Mucosa of descending colon (tissue), 3 donors: ENCODE results near the gene OR14C36. TPM values are rescaled to one million over a fixed set of nuclear protein-coding genes. Genes with fewer than 3 reads are reported as not detected.

Source experiments
- ATAC-seq: fragments of 200-7000 bp; cut with Tn5 transposase; one replicate; pipeline ENCODE4 v1.9.1; 2020; ENCODE audit warnings: mild to moderate bottlenecking, moderate library complexity
- DNase-seq, 3 donors: peaks; one replicate each; pipeline ENCODE4 v3.0.0-alpha.2; 2020
- H3K36me3 ChIP-seq: fragments of 200-600 bp; one replicate; pipeline ENCODE4 v1.8.0; 2021; ENCODE audit warnings: low read depth, mild to moderate bottlenecking
- H3K4me1 ChIP-seq: fragments of 200-600 bp; one replicate; pipeline ENCODE4 v1.8.0; 2021; ENCODE audit warnings: low read depth, mild to moderate bottlenecking
- H3K4me3 ChIP-seq: fragments of 200-600 bp; one replicate; pipeline ENCODE4 v1.8.0; 2021; ENCODE audit warnings: mild to moderate bottlenecking
- H3K9me3 ChIP-seq: fragments of 200-600 bp; one replicate; pipeline ENCODE4 v1.8.0; 2021; ENCODE audit warnings: mild to moderate bottlenecking
- intact Hi-C, 2 donors: fragments of 100-400 bp; cut with DNase I in 1 of 2; cut with micrococcal nuclease in 1 of 2; formaldehyde crosslinking; loops; one replicate each; pipeline versions ENCODE4 v1.11.0 to v1.11.1; 2022; cut with DNase I, micrococcal nuclease
- total RNA-seq, 3 donors: library from RNA; stranded (reverse); fragmentation: NEBNext Ultra II Directional in 2 of 3; extraction: Animal tissue kit (Norgen Biotek cat#: 25700) in 2 of 3; gene quantifications; one replicate each; pipeline versions ENCODE4 v1.2.1 to v1.2.4, GENCODE V29; 2021 to 2023
- TF ChIP-seq, protein P1 (sequence below): fragments of 200-600 bp; IDR thresholded peaks from one replicate; pipeline ENCODE4 v1.8.0; 2022; ENCODE audit warnings: antibody characterized with exemption, mild to moderate bottlenecking
- donor health status: DM: no; HTN: no; CAD: no; lungs with moderate emphysema.
- donor health status: DM: no; HTN: no; CAD: no.
- donor health status: DM: no; HTN: yes; CAD: no.

Gene OR14C36
- total RNA-seq, 3 donors from 2014 or later, result not detected

DNA sequence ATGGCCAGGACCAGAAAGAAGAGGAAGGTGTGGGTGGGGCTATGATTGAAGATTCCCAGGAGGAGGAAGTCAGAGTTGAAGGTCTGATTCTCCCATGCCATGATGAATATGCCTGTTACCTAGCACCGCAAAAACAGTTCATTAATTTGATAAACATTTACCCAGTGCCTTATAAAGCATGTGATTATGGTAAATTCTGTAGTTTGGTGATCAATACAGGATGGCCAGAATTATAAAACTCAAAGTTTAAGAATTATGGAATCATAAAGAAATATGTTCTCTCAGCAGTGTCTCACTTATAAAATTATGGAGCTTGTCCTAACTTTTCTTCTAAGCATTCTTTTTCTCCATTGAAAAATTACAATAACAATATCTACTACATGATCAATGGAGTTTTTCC is 24.1 kb upstream of the OR14C36 start, which contains the start of gene OR2M7:
OR2M7 (minus strand) TSS at position 101 of the 400 bp plus-strand sequence; CDS start at position 101, 0 bp downstream.
- H3K4me1 ChIP-seq, result no peaks in the 10 kb centered on the region
- H3K9me3 ChIP-seq, result peaks cover 7% of the 10 kb centered on the region
- intact Hi-C loops, result no loop called here
- DNase-seq (no peak), ATAC-seq (no peak)
- no peaks in the 10 kb centered on the region for H3K36me3 ChIP-seq
- no peak within 1 kb of the TSS for H3K4me3 ChIP-seq
- TF ChIP-seq, protein P1, sequence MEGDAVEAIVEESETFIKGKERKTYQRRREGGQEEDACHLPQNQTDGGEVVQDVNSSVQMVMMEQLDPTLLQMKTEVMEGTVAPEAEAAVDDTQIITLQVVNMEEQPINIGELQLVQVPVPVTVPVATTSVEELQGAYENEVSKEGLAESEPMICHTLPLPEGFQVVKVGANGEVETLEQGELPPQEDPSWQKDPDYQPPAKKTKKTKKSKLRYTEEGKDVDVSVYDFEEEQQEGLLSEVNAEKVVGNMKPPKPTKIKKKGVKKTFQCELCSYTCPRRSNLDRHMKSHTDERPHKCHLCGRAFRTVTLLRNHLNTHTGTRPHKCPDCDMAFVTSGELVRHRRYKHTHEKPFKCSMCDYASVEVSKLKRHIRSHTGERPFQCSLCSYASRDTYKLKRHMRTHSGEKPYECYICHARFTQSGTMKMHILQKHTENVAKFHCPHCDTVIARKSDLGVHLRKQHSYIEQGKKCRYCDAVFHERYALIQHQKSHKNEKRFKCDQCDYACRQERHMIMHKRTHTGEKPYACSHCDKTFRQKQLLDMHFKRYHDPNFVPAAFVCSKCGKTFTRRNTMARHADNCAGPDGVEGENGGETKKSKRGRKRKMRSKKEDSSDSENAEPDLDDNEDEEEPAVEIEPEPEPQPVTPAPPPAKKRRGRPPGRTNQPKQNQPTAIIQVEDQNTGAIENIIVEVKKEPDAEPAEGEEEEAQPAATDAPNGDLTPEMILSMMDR, result no peak

DNA sequence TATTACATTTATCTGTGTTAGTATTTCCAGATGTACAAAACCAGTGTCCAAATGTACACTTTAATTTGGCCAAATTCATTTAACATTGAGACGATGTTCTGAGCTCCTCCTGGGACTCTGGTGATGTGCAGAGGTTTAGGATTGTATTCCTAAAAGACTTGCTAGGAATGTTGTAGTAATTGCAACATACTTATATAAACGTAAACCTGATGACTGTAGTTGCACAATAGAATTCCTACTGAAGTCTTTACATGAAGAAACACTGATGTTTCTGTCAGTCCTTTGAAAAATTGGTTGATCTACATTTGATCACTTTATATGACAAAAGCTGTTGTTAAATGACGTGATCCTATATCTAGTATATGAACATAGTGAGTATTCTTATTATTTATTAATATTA is 5.1 kb upstream of the OR14C36 start:
- Histone ChIP-seq H3K4me3 (no peak overlapping the region), H3K36me3 (no peaks in the 10 kb centered on the region), H3K9me3 (peaks cover 21% of the 10 kb centered on the region), H3K4me1 (no peaks in the 10 kb centered on the region)
- TF ChIP-seq, protein P1, result no peak
- intact Hi-C loops, result no loop called here
- ATAC-seq, result no peak
- DNase-seq, result no peak

DNA sequence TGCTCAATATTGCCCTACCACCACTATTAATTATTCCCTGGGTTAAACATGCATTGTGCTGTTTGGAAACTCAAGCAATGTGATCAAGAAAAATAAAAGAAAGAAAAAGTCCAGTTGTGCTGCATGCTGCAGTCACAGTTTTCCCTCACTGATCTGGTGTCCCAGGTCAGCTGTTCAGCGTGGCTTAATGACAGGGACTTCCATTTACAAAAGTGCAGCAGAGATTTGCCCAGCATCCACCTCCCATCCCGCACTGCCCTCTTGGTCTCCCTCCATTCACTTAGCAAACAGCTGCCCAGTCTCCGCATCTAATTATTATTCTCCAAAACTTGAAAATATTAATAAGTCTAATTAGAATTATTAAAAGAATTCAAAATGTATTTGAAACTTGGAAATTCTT is 10.8 kb downstream of the OR14C36 start:
- TF ChIP-seq, protein P1, result no peak
- intact Hi-C loops, result no loop called here
- Histone ChIP-seq H3K4me3 (no peak overlapping the region), H3K36me3 (no peaks in the 10 kb centered on the region), H3K9me3 (peaks cover 14% of the 10 kb centered on the region), H3K4me1 (no peaks in the 10 kb centered on the region)
- DNase-seq (no peak), ATAC-seq (no peak)

- Histone ChIP-seq H3K4me3 (no peak within 1 kb of the TSS), H3K36me3 (no peaks in the 10 kb centered on the region), H3K9me3 (peaks cover 25% of the 10 kb centered on the region), H3K4me1 (no peaks in the 10 kb centered on the region)
- ATAC-seq (no peak), DNase-seq (no peak)
- TF ChIP-seq, protein P1, result no peak
- intact Hi-C loops, result no loop called here
Observed at GRCh38 chr1:248361121-248361715, 12.6 kb downstream of the OR14C36 start, which contains the start of gene OR2T4. TSS of gene OR2T4 (plus strand) at chr1:248361665. CDS start at chr1:248361665, 0 bp downstream.

DNA sequence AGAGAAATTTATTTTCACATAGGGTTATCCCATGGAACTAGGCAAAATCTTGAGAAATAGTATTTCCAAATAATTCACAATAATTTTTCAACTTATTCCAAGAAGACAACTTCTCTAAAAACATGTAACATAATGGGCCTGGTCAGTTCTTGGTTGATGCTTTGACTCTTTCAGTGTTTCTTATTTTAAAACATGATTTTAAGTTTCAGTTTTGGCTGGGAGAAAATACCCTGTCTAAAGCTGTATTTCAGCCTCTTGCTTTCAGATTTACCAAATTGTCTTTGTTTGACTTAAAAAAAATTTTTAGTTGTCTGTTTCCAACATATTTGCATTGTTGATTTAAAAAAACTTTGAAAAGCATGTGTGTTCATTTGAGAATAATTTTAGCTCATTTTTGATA is 18.0 kb downstream of the OR14C36 start:
- TF ChIP-seq, protein P1, result no peak
- no peak for ATAC-seq

GRCh38 chr1:248372394-248372793 is 23.8 kb downstream of the OR14C36 start:
- Histone ChIP-seq H3K9me3 (peaks cover 39% of the 10 kb centered on the region), H3K4me3 (no peak overlapping the region), H3K4me1 (no peaks in the 10 kb centered on the region), H3K36me3 (no peaks in the 10 kb centered on the region)
- ATAC-seq (no peak), DNase-seq (no peak)
- TF ChIP-seq, protein P1, result no peak
- intact Hi-C loops, result no loop called here

More for the DNA sequence above, 18.0 kb downstream of the OR14C36 start:
- Histone ChIP-seq H3K36me3 (no peaks in the 10 kb centered on the region), H3K4me3 (no peak overlapping the region), H3K9me3 (peaks cover 44% of the 10 kb centered on the region), H3K4me1 (no peaks in the 10 kb centered on the region)
- intact Hi-C loops, result no loop called here
- DNase-seq, result no peak
